Spleen (tissue), 11 donors: Measurements from ENCODE around the gene MACROD2. TPM values are rescaled to one million over a fixed set of nuclear protein-coding genes. Genes with fewer than 3 reads are reported as not detected.

ENCODE experiments used
- DNase-seq: peaks from one replicate; pipeline ENCODE4 v3.0.0-alpha.2; 2020
- H3K27ac ChIP-seq, 8 donors: fragments of 200-600 bp; sonication (generic) in 7 of 8; 1 replicate in 4 of 8; 2 replicates in 4 of 8; pipeline versions ENCODE4 v1.5.0 to v1.8.0; 2016 to 2021; ENCODE audit warnings: inconsistent platforms in 4 of 8, mild to moderate bottlenecking in 4 of 8, moderate library complexity in 1 of 8
- H3K27me3 ChIP-seq, 7 donors: fragments of 200-600 bp; sonication (generic) in 6 of 7; replicated peaks in 1 of 7; 1 replicate in 4 of 7; 2 replicates in 3 of 7; pipeline versions ENCODE4 v1.5.0 to v1.8.0; 2016 to 2021; ENCODE audit warnings: inconsistent platforms in 3 of 7, mild to moderate bottlenecking in 1 of 7
- H3K36me3 ChIP-seq, 6 donors: fragments of 200-600 bp; sonication (generic) in 5 of 6; 1 replicate in 4 of 6; 2 replicates in 2 of 6; pipeline versions ENCODE4 v1.5.0 to v1.8.0; 2016 to 2021; ENCODE audit warnings: inconsistent platforms in 2 of 6
- H3K4me1 ChIP-seq, 6 donors: fragments of 200-600 bp; sonication (generic) in 5 of 6; 1 replicate in 3 of 6; 2 replicates in 3 of 6; pipeline versions ENCODE4 v1.5.0 to v1.8.0; 2016 to 2021; ENCODE audit warnings: inconsistent platforms in 3 of 6
- H3K4me3 ChIP-seq, 8 donors: fragments of 200-600 bp; sonication (generic) in 7 of 8; 1 replicate in 4 of 8; 2 replicates in 4 of 8; pipeline versions ENCODE4 v1.5.0 to v1.8.0; 2016 to 2021; ENCODE audit warnings: inconsistent platforms in 4 of 8, mild to moderate bottlenecking in 4 of 8, moderate library complexity in 2 of 8
- H3K9me3 ChIP-seq, 8 donors: fragments of 200-600 bp; sonication (generic) in 7 of 8; 1 replicate in 4 of 8; 2 replicates in 4 of 8; pipeline versions ENCODE4 v1.5.0 to v1.8.0; 2016 to 2021; ENCODE audit warnings: inconsistent platforms in 4 of 8
- CTCF ChIP-seq, 11 experiments: fragments of 200-600 bp in 7 of 11; fragments of 450-650 bp in 4 of 11; sonication (generic) in 4 of 11; IDR thresholded peaks in 8 of 11; conservative IDR thresholded peaks in 3 of 11; 1 replicate in 7 of 11; 2 replicates in 4 of 11; pipeline versions ENCODE4 v1.4.0 to v1.8.0; 2016 to 2021; ENCODE audit warnings: antibody characterized with exemption in 11 of 11, inconsistent platforms in 4 of 11, mild to moderate bottlenecking in 1 of 11
- POLR2A ChIP-seq, 3 donors: fragments of 450-650 bp; IDR thresholded peaks; one replicate each; pipeline ENCODE4 v1.5.1; 2017; ENCODE audit warnings: antibody characterized with exemption in 3 of 3, mild to moderate bottlenecking in 1 of 3
- POLR2AphosphoS5 ChIP-seq, 3 donors: sonication (generic); formaldehyde crosslinking; IDR thresholded peaks; one replicate each; pipeline ENCODE4 v1.5.1; 2017; ENCODE audit warnings: antibody characterized with exemption in 3 of 3
- WGBS, 5 donors: extraction: QIAGEN DNeasy Blood & Tissue Kit in 3 of 5; methylation state at CpG; one replicate each; pipeline versions ENCODE4 v1.1.5 to v1.1.7; 2013 to 2018; 5-methylcytosine and 5-hydroxymethylcytosine counted together
- intact Hi-C: fragments of 100-400 bp; cut with DNase I; formaldehyde crosslinking; loops from one replicate; pipeline ENCODE4 v1.15.0; 2023; ENCODE audit warnings: low total_unique reads
- polyA plus RNA-seq, 3 donors: library from polyadenylated mRNA; stranded (reverse); fragments of 200-250 nt; gene quantifications; one replicate each; pipeline ENCODE4 v1.2.1, GENCODE V29; 2013
- total RNA-seq, 7 donors: library from RNA; depleted of rRNA in 3 of 7; stranded (reverse); fragments of >200 nt in 3 of 7; fragmentation: NEBNext Ultra II Directional in 4 of 7; extraction: Animal tissue kit (Norgen Biotek cat#: 25700) in 4 of 7; gene quantifications; one replicate each; pipeline versions ENCODE4 v1.1.0 to v1.2.1, GENCODE V29; 2016 to 2021
- donor health status: healthy with polysubstance abuse.
- donor health status: DM: no; HTN: no; CAD: no; lungs with moderate emphysema.
- donor health status: DM: no; HTN: no; CAD: no.
- donor health status: Bipolar disorder and iron deficiency.
- donor health status: healthy.
- donor health status: DM: no; HTN: no; CAD: no.
- donor health status: DM: yes; HTN: yes; CAD: no.

The MACROD2 gene
- total and polyA plus RNA-seq, 10 donors: 1.5 to 4.7 (median 3.4) TPM

DNA sequence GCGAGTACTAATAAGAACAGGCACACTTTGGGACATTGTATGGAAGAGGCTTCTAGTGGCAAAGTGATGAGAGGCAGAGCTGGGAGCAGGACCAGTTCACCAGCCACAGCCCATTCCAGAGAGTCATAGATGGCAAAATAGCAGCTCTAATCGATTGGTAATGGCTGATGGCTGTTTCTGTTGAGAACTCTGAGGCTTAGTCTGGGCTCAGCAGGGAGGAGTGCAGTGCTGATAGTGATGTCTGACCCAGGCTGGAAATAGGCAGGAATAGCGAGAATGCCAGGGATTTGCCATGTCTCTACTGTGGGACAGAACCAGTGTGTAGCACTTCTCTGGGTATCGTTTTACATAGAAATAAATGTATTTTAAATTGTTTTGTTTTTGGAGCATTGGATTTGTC is 962.1 kb downstream of the MACROD2 start:
- 82 to 99% (median 89%) methylated on average over 4 of the region's 4 CpGs for WGBS, 5 donors

GRCh38 chr20:14958626-14959025 is 963.3 kb downstream of the MACROD2 start:
- no peak for TF ChIP-seq POLR2A (IDR thresholded peaks at IDR 0.05)
- TF ChIP-seq CTCF (IDR thresholded peaks at IDR 0.05 in 8 of 11, conservative IDR thresholded peaks at IDR 0.05 in 3 of 11): no peak
- TF ChIP-seq POLR2AphosphoS5 (IDR thresholded peaks at IDR 0.05): no peak
- no peaks in the 10 kb centered on the region for H3K27me3 ChIP-seq

More for the DNA sequence above, 962.1 kb downstream of the MACROD2 start:
- Histone ChIP-seq H3K4me3 (no peak overlapping the region), H3K27ac (no peak overlapping the region), H3K4me1 (peaks cover 0 to 2% (median 0%) of the 10 kb centered on the region in 6 donors), H3K27me3 (no peaks in the 10 kb centered on the region), H3K9me3 (peaks cover 0 to 4% (median 0%) of the 10 kb centered on the region in 8 donors), H3K36me3 (no peaks in the 10 kb centered on the region)
- intact Hi-C loops: no loop called here
- TF ChIP-seq POLR2A (IDR thresholded peaks at IDR 0.05) (no peak), CTCF (IDR thresholded peaks at IDR 0.05 in 8 of 11, conservative IDR thresholded peaks at IDR 0.05 in 3 of 11) (no peak), POLR2AphosphoS5 (IDR thresholded peaks at IDR 0.05) (no peak)
- no peak for DNase-seq

DNA sequence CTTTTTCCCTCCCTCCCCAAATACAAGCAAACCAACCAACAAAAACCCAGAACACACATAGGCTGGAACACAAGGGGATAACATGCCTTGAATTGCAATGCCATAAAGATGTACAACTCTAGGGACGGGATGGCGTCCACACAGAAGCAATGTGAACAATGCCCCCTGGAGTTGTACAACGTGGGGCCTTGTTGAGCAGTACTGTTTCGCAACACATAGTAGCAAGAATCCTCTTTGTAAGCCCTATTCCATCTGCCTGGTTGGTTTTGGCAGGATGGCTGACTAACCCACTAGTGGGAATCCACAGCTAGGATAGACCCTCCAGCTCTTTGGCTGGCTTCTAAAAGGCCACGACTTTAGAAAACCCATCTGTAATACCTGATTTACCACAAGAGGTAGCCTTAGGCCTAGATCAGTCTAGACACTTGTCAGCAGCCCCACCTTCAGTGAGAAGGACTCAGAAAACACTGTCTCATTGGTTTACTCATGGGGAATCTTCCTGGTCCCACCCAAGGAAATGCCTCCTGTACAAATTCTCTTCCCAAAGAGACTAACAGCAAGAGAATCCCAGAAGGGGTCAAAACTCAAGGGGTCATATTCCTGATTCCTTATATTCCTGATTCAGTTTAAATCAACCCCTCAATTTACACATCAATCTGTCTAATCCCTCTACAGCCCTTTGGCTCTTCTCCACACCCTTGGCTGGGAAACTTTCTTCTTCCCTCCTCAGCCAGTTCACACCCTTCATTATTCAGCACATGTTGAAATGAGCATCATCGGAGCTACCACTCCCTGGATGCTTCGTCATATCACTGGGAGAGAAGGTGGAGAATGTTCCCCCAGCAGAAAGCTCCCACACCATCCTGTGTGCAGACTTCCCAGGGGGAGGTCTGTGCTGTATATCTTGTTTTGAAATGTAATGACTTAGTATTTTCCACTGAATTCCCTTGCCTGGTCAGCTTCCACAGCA is 964.5 kb downstream of the MACROD2 start:
- intact Hi-C loops: no loop called here
- H3K9me3 ChIP-seq: peaks cover 0 to 4% (median 0%) of the 10 kb centered on the region in 8 donors
- DNase-seq: no peak
- H3K4me3 ChIP-seq: no peak overlapping the region
- WGBS, 5 donors: 83 to 90% (median 87%) methylated on average over 7 of the region's 7 CpGs
- H3K27me3 ChIP-seq: no peaks in the 10 kb centered on the region
- TF ChIP-seq POLR2AphosphoS5 (IDR thresholded peaks at IDR 0.05) (no peak), POLR2A (IDR thresholded peaks at IDR 0.05) (no peak), CTCF (IDR thresholded peaks at IDR 0.05 in 8 of 11, conservative IDR thresholded peaks at IDR 0.05 in 3 of 11) (no peak)
- H3K27ac ChIP-seq: no peak overlapping the region
- H3K36me3 ChIP-seq: no peaks in the 10 kb centered on the region
- H3K4me1 ChIP-seq: no peaks in the 10 kb centered on the region

More at GRCh38 chr20:14958626-14959025, 963.3 kb downstream of the MACROD2 start:
- Histone ChIP-seq H3K9me3 (peaks cover 0 to 4% (median 0%) of the 10 kb centered on the region in 8 donors), H3K4me3 (no peak overlapping the region), H3K36me3 (no peaks in the 10 kb centered on the region), H3K4me1 (no peaks in the 10 kb centered on the region), H3K27ac (no peak overlapping the region)
- no peak for DNase-seq
- intact Hi-C loops: no loop called here

DNA sequence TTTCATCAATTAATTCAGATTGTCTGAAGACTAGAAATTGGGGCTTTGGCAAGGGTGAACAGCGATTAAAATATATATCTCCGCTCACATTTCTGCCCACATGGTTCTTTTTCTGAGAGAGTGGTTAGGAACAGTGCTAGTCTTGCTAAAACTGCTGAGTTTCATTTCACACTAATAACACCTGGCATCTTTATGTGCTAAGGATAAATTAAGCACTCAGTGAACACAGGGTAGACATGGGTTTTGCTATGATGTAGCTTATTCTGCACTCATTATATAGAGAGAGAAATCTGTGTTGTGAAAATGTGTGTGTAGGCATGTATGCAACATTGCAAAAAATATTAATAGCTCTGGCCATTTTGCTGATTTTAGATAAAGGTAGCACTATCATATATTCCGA is 965.5 kb downstream of the MACROD2 start:
- Histone ChIP-seq H3K36me3 (no peaks in the 10 kb centered on the region), H3K4me1 (no peaks in the 10 kb centered on the region), H3K9me3 (peaks cover 0 to 4% (median 0%) of the 10 kb centered on the region in 8 donors), H3K4me3 (no peak overlapping the region), H3K27ac (no peak overlapping the region), H3K27me3 (no peaks in the 10 kb centered on the region)
- intact Hi-C loops: no loop called here
- TF ChIP-seq POLR2AphosphoS5 (IDR thresholded peaks at IDR 0.05) (no peak), CTCF (IDR thresholded peaks at IDR 0.05 in 8 of 11, conservative IDR thresholded peaks at IDR 0.05 in 3 of 11) (no peak), POLR2A (IDR thresholded peaks at IDR 0.05) (no peak)
- DNase-seq: no peak
- WGBS, 5 donors: 85 to 95% (median 93%) methylated on average over 3 of the region's 3 CpGs
